T-helper 2 cell treated with Interferon-gamma antibody and Interleukin-4, amounts not matched to agents 5 μg/mL and 100 μg/mL, for 36 hours (primary cell): Measurements from ENCODE around the gene PDE4D.

ENCODE experiments used
- DNase-seq: peaks from one replicate; pipeline ENCODE4 v3.0.0; 2021; ENCODE audit warnings: low spot score
- H3K27ac Mint-ChIP-seq: one replicate; pipeline ENCODE4 v1.8.0; 2021; ENCODE audit warnings: mild to moderate bottlenecking, mixed read lengths
- H3K27me3 Mint-ChIP-seq: one replicate; pipeline ENCODE4 v1.8.0; 2021; ENCODE audit warnings: low read depth, mixed read lengths
- H3K36me3 Mint-ChIP-seq: one replicate; pipeline ENCODE4 v1.8.0; 2021; ENCODE audit warnings: low read depth, mixed read lengths
- H3K4me1 Mint-ChIP-seq: one replicate; pipeline ENCODE4 v1.8.0; 2021; ENCODE audit warnings: low read depth, mixed read lengths
- H3K4me3 Mint-ChIP-seq: one replicate; pipeline ENCODE4 v1.8.0; 2022; ENCODE audit warnings: mild to moderate bottlenecking, moderate library complexity, mixed read lengths
- H3K9me3 Mint-ChIP-seq: one replicate; pipeline ENCODE4 v1.8.0; 2021; ENCODE audit warnings: mixed read lengths

PDE4D gene

DNA sequence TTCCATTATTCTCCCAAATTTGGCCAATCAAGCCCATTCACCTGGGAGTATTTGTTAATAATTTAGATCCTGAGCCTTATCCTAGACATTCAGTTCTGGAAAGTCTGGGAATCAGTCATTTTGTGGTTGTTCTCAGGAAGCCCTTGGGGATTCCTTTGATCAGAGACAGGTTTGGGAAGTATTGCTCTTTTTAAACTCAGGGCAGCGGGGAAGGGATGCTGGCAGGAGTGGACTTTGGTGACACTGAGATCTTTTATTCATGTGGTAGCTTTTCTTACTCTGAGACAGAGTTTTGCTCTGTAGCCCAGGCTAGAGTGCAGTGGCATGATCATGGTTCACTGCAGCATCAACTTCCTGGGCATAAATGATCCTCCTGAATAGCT is 723.8 kb downstream of the PDE4D start:
- no peak overlapping the region for H3K4me3 Mint-ChIP-seq
- H3K27ac Mint-ChIP-seq = no peak overlapping the region
- H3K4me1 Mint-ChIP-seq = peaks cover 25% of the 10 kb centered on the region
- DNase-seq = no peak
- peaks cover 5% of the 10 kb centered on the region for H3K9me3 Mint-ChIP-seq
- peaks cover 3% of the 10 kb centered on the region for H3K36me3 Mint-ChIP-seq
- no peaks in the 10 kb centered on the region for H3K27me3 Mint-ChIP-seq

DNA sequence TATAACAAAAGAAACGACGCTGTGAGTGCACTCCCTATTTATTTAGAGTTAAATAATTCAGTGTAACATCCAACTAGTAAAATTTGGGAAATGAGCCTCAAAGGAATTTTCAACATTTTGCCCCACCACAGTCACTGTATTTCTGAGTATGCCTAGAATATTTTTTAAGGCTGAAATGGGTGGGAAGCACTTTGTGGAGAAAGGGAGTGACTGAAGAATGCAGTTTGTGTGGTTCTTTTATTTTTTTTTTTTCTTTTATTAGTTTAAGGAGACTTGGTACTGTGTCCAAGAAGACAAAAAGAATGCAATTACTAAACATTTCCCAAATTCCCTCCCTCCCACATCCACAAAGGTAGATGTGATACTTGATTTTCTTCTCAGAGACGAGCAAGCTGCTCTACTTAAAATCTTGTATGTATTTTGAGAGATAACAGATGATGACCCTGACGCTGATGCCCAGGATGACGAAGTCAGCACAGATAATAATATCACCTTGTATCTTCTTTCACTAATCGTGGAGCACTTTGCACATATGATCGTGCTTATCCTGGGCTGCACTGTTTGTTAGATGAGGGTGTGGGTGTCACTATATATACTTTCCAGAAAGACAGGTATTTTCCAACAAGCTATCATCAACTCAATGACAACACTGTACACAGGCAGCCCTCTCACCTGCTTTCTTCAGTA is 724.3 kb downstream of the PDE4D start:
- H3K9me3 Mint-ChIP-seq = peaks cover 5% of the 10 kb centered on the region

DNA sequence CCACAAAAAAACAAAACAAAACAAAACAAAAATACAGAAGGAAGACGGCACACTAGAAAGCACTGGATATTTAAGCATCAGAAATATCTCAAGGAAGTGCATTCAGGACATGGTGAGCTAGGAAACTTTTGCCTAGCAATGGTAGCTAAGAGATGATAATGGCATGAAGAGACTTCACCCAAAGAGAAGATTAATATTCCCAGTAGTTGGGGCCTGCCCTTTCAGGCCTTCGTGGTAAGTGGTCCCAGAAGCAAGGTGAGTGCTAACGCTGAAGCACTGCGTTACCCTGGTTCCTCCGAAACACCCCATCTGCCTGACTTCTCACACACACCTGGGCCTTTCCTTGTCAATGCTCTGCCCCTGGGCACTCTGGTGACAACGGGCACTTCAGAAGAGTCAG is 725.5 kb downstream of the PDE4D start:
- Mint-ChIP-seq H3K36me3 (peaks cover 3% of the 10 kb centered on the region), H3K4me1 (peaks cover 15% of the 10 kb centered on the region), H3K4me3 (no peak overlapping the region), H3K27me3 (no peaks in the 10 kb centered on the region), H3K27ac (no peak overlapping the region), H3K9me3 (peaks cover 5% of the 10 kb centered on the region)
- DNase-seq = no peak

More for the DNA sequence above, 724.3 kb downstream of the PDE4D start:
- Mint-ChIP-seq H3K27me3 (no peaks in the 10 kb centered on the region), H3K4me1 (peaks cover 23% of the 10 kb centered on the region), H3K4me3 (no peak overlapping the region), H3K27ac (no peak overlapping the region), H3K36me3 (peaks cover 3% of the 10 kb centered on the region)
- DNase-seq = no peak

DNA sequence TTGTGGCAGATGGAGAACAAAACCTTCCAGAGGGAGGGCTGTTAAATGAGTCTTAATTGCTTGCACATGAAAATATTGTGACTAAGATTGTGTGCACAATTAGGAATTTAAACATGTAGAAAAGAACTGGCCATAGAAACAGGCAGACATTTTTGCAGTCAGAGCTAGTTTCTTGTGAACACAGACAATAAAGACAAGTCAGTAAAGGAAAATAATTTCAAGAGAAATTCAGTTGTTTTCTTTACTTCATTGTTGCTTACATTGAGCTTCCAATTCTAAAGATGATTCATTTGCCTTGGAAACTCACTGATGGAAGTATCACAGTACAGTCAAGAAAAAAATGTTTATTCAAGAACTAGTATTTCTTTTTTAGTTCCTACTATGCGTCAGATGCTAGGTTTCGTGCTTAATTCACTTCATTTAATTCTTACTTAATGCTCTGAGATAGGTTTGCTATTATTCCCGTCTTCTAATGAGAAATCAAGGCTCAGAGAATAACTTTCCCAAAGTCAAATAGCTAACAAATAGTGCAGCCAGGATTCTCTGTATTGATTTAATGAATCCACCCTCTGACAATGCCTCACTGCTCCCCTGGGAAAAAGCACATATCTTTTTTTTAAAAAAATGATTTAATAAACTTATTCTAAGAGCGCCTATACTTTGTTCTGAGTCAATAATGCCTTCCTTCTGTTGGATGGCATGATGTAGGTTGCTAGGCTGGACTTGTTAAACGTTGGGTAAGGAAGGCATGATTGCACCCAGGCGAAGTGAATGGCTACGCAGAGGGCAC is 729.3 kb downstream of the PDE4D start:
- H3K9me3 Mint-ChIP-seq = no peaks in the 10 kb centered on the region
- no peak for DNase-seq
- no peaks in the 10 kb centered on the region for H3K27me3 Mint-ChIP-seq
- no peak overlapping the region for H3K4me3 Mint-ChIP-seq
- no peaks in the 10 kb centered on the region for H3K36me3 Mint-ChIP-seq
- no peak overlapping the region for H3K27ac Mint-ChIP-seq
- H3K4me1 Mint-ChIP-seq = peaks cover 26% of the 10 kb centered on the region

DNA sequence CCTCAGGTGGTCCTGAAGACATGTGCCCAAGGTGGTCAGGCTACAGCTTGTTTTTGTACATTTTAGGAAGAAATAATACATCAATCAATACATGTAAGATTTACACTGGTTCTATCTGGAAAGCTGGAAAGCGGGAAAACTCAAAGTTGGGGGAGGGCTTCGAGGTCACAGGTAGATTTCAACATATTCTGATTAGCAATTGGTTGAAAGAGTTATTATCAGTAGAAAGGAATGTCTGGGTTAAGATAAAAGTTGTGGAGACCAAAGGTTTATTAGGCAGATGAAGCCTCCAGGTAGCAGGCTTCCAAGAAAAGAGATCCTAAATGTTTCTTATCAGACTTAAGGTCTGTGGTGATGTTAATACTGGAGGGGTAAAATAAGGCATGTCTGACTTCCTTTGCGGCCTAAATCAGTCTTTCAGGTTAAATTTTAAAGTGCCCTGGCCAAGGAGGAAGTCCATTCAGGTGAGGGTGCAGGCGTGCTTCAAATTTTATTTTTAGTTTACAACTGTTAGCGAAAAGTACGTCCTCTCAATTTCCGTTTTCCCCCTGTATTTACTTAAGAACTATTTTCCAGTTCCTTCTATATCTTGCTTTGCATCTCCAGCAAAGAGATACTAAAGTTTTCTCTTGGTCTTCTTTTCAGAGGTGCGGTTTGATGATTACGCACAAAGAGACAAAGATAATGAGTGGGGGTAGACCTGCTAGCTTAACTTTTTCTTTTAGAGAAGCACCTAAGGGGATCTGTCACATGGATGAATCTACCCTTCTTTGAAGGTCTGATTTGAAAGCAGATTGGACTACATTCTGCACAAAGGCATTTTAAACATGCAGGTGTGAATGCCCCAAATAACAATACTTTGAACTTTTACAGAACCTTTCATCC is 732.1 kb downstream of the PDE4D start:
- no peak for DNase-seq

DNA sequence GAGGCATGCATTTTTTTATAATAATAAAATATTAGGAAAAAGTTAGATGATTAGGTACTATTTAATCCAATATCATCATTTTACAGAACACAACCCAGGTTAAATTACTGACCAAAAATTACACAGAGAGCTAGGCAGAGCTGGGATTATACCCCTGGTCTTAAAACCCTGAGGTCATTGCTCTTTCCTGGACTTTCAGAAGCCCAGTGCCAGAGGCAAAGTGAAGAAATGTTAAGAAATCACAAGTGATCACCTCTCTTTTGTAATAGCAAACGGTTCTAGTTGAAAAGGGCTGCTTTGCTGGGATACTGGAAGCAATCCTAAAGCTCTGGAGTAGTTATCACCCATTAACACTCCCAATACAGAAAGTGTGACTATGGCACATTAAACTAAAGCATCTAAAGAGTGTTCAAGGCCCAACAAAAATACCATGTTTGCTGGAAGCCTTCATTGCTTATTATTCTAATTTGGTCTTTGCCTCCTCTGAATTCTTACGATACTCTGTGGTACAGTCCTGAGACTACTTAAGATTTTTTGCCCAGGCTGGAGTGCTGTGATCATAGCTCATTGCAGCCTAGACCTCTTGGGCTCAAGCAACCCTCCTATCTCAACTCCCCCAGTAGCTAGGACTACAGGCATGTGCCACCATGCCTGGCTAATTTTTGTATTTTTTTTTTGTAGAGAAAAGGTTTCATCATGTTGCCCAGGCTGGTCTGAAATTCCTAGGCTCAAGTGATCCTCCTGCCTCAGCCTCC is 734.7 kb downstream of the PDE4D start:
- Mint-ChIP-seq H3K36me3 (no peaks in the 10 kb centered on the region), H3K9me3 (no peaks in the 10 kb centered on the region)

More for the DNA sequence above, 732.1 kb downstream of the PDE4D start:
- Mint-ChIP-seq H3K4me1 (peaks cover 27% of the 10 kb centered on the region), H3K36me3 (no peaks in the 10 kb centered on the region), H3K27ac (peak overlapping the region; percentile 82), H3K4me3 (peak overlapping the region; percentile 59), H3K27me3 (no peaks in the 10 kb centered on the region), H3K9me3 (no peaks in the 10 kb centered on the region)

DNA sequence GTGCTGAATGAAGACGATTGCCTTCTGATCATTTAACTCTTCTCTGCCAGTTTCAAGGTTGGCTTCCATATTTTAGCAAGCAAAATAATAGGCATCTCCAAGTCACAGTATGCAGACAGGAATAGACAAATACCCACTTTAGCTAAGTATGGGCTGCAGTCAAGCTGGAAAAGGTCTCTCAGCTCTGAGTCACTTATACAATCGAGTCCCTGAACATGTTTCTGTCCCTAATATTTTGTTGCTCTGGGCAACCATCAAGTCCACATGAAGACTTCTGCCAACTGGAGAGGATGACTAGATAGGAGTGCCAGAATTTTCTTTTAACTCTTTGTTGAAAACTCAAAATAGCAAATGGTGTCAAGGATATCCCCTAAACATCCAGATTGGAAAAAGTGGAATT is 735.4 kb downstream of the PDE4D start:
- H3K4me1 Mint-ChIP-seq = peaks cover 25% of the 10 kb centered on the region
- H3K27me3 Mint-ChIP-seq = no peaks in the 10 kb centered on the region
- no peak overlapping the region for H3K4me3 Mint-ChIP-seq
- DNase-seq = no peak
- no peaks in the 10 kb centered on the region for H3K36me3 Mint-ChIP-seq
- no peaks in the 10 kb centered on the region for H3K9me3 Mint-ChIP-seq
- no peak overlapping the region for H3K27ac Mint-ChIP-seq

More for the DNA sequence above, 734.7 kb downstream of the PDE4D start:
- DNase-seq = no peak
- no peak overlapping the region for H3K4me3 Mint-ChIP-seq
- H3K27me3 Mint-ChIP-seq = no peaks in the 10 kb centered on the region
- H3K27ac Mint-ChIP-seq = no peak overlapping the region
- peaks cover 27% of the 10 kb centered on the region for H3K4me1 Mint-ChIP-seq

DNA sequence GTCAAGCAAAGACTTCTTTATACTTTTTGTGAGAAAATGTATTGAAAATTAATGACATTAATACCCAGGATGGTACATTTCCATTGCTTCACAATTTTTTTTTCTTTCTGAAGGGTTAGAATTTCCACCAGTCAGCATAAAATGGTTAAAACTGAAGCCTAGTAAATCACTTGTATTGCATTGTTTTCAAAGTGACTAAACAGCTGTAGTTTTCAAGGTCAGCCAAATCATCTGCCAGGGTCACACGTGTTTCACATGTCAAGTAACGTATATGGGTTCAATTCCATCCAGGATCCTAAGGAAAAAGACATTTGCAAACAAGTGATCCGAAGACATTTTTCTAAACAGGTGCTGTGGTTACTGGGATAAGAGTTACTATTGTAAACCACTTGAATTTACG is 736.5 kb downstream of the PDE4D start:
- Mint-ChIP-seq H3K27ac (no peak overlapping the region), H3K9me3 (no peaks in the 10 kb centered on the region), H3K36me3 (no peaks in the 10 kb centered on the region), H3K27me3 (no peaks in the 10 kb centered on the region), H3K4me1 (peaks cover 24% of the 10 kb centered on the region), H3K4me3 (no peak overlapping the region)
- DNase-seq = no peak

DNA sequence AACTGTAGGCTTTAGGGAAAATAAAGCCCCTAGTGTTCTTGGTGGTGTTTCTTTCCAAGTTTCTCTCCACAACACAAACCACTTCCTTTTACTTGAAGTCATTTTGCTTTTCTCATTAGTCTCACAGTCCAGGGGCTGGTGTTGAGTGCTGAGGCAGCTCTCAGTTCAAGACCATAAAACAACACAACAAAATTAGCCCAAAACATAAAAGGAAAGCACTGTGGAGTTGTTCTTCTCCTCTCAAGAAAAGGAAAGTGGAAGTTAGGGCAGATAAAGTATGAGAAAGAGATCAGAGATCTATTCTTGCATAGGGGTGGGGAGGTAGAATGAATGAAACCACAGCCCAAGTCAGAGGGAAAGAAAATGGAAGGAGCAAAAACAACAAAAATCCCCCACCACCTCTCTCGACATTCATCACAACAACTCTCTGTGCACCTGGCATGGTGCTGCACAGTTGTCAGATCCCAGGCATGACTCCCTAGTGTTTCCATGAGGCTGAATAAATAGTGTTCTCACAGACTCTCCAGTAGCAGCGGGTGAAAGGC is 740.8 kb downstream of the PDE4D start:
- Mint-ChIP-seq H3K9me3 (no peaks in the 10 kb centered on the region), H3K4me3 (no peak overlapping the region), H3K27ac (peak overlapping the region; percentile 79), H3K4me1 (peaks cover 21% of the 10 kb centered on the region), H3K27me3 (no peaks in the 10 kb centered on the region), H3K36me3 (no peaks in the 10 kb centered on the region)
- DNase-seq = peak; percentile 13

DNA sequence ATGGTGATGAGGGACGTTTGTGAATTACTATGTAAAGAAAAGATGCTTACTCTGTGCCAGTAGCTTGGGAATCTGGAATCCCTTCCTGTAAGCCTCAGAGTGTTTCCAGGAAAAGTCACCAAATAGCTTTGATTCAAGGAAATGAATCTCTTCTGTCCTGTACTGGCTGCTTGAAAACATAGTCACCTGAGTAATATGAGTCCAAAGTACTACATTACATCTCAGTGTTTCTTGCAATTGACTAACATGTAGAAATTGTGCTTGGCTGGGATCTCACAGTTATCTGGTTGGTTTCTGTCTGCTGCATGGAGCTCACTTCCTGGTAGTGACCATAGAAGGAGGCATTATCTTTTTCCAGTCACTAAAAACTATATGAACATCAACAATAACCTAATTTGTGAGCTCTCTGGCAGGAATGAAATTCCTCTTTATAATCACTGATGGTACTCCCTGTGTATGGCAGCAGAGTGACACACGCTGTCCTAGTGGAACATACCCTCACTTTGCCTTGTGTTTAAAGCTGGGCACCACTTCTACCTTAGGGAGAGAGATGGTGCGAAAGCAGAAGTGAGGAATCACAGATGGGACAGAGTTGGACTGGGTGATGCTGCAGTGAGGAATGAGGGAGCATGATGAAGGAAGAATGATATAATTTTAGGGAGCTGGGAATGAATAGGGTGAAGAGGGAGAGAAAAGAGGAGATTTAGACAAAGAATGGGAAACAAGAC is 742.2 kb downstream of the PDE4D start:
- no peak for DNase-seq
- H3K36me3 Mint-ChIP-seq = no peaks in the 10 kb centered on the region
- H3K4me1 Mint-ChIP-seq = peaks cover 20% of the 10 kb centered on the region
- peak overlapping the region; percentile 49 for H3K4me3 Mint-ChIP-seq
- peak overlapping the region; percentile 44 for H3K27ac Mint-ChIP-seq
- no peaks in the 10 kb centered on the region for H3K27me3 Mint-ChIP-seq
- peaks cover 4% of the 10 kb centered on the region for H3K9me3 Mint-ChIP-seq

DNA sequence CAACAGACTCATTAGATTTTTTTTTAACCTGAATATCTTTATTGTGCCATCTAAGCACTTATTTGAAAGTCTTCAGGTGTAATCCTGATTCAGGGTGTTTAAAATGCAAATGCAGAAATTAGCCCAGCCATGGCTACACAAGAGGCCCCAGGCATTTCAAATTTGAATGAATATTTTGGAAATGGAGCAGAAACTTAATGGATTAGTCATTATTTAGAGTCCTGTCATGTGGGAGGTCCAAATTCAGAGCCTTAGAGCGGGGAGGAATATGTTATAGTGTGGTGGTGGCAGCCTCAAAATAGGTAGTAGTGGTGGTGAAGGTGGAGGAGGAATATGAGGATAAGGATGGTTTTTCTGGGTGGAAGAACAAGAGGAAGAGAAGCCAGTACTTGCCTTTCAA is 743.7 kb downstream of the PDE4D start:
- H3K4me3 Mint-ChIP-seq = no peak overlapping the region
- H3K27me3 Mint-ChIP-seq = no peaks in the 10 kb centered on the region
- H3K9me3 Mint-ChIP-seq = peaks cover 4% of the 10 kb centered on the region
- H3K4me1 Mint-ChIP-seq = peaks cover 20% of the 10 kb centered on the region
- DNase-seq = no peak
- H3K27ac Mint-ChIP-seq = no peak overlapping the region
- H3K36me3 Mint-ChIP-seq = no peaks in the 10 kb centered on the region

DNA sequence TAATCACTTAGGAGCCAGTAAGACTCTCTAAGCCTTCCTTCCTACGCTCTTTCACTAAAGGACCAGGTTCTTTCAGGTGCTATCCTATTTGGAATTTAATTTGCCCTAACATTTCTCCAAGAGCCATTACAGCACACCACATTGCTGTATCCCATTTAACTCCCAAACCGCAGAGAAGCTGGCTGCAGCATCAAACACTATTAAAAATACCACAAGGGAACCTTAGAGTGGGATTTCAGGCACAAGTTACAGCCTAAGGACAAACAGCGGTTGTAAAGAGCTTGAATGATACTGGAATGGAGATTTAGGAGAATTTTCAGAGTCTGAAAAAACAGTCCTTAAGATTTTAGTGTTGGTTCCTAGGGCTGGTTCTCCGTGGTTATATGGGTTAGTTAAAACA is 744.3 kb downstream of the PDE4D start:
- Mint-ChIP-seq H3K4me1 (peaks cover 23% of the 10 kb centered on the region), H3K9me3 (peaks cover 4% of the 10 kb centered on the region), H3K27ac (no peak overlapping the region), H3K27me3 (no peaks in the 10 kb centered on the region), H3K36me3 (no peaks in the 10 kb centered on the region), H3K4me3 (no peak overlapping the region)
- DNase-seq = no peak

DNA sequence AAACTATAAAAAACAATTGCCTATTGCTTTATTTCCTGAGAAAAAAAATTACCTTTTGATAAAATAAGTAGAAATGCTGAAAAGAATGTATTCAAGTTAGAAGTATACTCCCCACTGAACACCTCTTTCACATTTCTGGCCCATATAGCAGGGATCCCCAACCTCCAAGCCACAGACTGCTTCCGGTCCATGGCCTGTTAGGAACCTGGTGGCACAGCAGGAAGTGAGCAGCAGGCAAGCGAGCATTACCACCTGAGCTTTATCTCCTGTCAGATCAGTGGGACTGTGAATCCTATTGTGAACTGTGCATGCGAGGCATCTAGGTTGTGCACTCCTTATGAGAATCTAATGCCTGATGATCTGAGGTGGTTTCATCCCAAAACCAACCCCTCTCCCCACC is 746.8 kb downstream of the PDE4D start:
- no peaks in the 10 kb centered on the region for H3K36me3 Mint-ChIP-seq
- H3K4me3 Mint-ChIP-seq = no peak overlapping the region
- DNase-seq = no peak
- H3K27me3 Mint-ChIP-seq = no peaks in the 10 kb centered on the region
- H3K4me1 Mint-ChIP-seq = peaks cover 30% of the 10 kb centered on the region
- H3K9me3 Mint-ChIP-seq = peaks cover 4% of the 10 kb centered on the region
- no peak overlapping the region for H3K27ac Mint-ChIP-seq
